HG03108 (cell line): ENCODE results near the gene TECR.
"Not testable (repeated sequence)": the region's sequence is repeated elsewhere in the genome, so short reads cannot be mapped to it uniquely, and the experiment has no call there.

Experiments
- ATAC-seq: cut with Tn5 transposase; IDR thresholded peaks from one replicate; pipeline ENCODE4 v1.9.1; 2021; ENCODE audit warnings: moderate library complexity; ENCODE audit not compliant: unreplicated experiment

Gene TECR

GRCh38 chr19:14533450-14533849 is 4.1 kb downstream of the TECR start:
- ATAC-seq = no peak

GRCh38 chr19:14536926-14537692 is 7.7 kb downstream of the TECR start:
- ATAC-seq = no peak

GRCh38 chr19:14540741-14541525 is 11.5 kb downstream of the TECR start:
- ATAC-seq = no peak

- ATAC-seq = not testable (repeated sequence)
These were observed 12.6 kb downstream of the TECR start for GRCh38 chr19:14541979-14542378.

- no peak for ATAC-seq
These were observed 13.4 kb downstream of the TECR start for GRCh38 chr19:14542711-14543328.

GRCh38 chr19:14544047-14544446 is 14.7 kb downstream of the TECR start:
- ATAC-seq = no peak

- ATAC-seq = no peak
These were observed 15.8 kb downstream of the TECR start for GRCh38 chr19:14544977-14545715.

- no peak for ATAC-seq
These were observed 16.3 kb downstream of the TECR start for GRCh38 chr19:14545716-14546082.

GRCh38 chr19:14550201-14550754 is 20.9 kb downstream of the TECR start:
- ATAC-seq = no peak

- peak; percentile 52 for ATAC-seq
These were observed 22.0 kb downstream of the TECR start for GRCh38 chr19:14551134-14552005.

- ATAC-seq = not testable (repeated sequence)
These were observed 22.6 kb downstream of the TECR start for GRCh38 chr19:14552006-14552360.

- ATAC-seq = no peak
These were observed 23.9 kb downstream of the TECR start for GRCh38 chr19:14553042-14553938.

GRCh38 chr19:14553939-14554243 is 24.5 kb downstream of the TECR start:
- no peak for ATAC-seq

GRCh38 chr19:14554382-14554812 is 25.0 kb downstream of the TECR start:
- ATAC-seq = no peak

GRCh38 chr19:14555918-14556661 is 26.7 kb downstream of the TECR start:
- ATAC-seq = no peak

- ATAC-seq = peak; percentile 59
These were observed 27.3 kb downstream of the TECR start for GRCh38 chr19:14556662-14557188.

GRCh38 chr19:14558370-14559066 is 29.1 kb downstream of the TECR start:
- no peak for ATAC-seq
